K562 (cell line): ENCODE measurements around the gene SUPT7L. TPM values are rescaled to one million over a fixed set of nuclear protein-coding genes. Genes with fewer than 3 reads are reported as not detected.
A peak's percentile ranks its signal among the peaks of the same experiment; 100 is the strongest.

Source experiments
- ATF6 ChIP-seq: sonication (generic); formaldehyde crosslinking; IDR thresholded peaks from 2 replicates; pipeline ENCODE4 v1.4.0; 2020; ENCODE audit warnings: mild to moderate bottlenecking, missing genetic modification reagents
- ATF7 ChIP-seq: fragments of 450-650 bp; IDR thresholded peaks from 2 replicates; pipeline ENCODE4 v1.7.1; 2014; ENCODE audit warnings: mild to moderate bottlenecking, moderate library complexity
- CSDE1 ChIP-seq, 2 experiments: fragments of 450-650 bp; IDR thresholded peaks; 2 replicates each; pipeline ENCODE4 v1.6.1; 2016; ENCODE audit warnings: mild to moderate bottlenecking in 1 of 2
- KAT7 ChIP-seq: sonication (generic); formaldehyde crosslinking; IDR thresholded peaks from 2 replicates; pipeline ENCODE4 v1.8.0; 2022; ENCODE audit warnings: missing genetic modification reagents, mild to moderate bottlenecking, borderline replicate concordance
- NR2C1 ChIP-seq, 2 experiments: fragments of 450-650 bp; IDR thresholded peaks; 2 replicates each; pipeline ENCODE4 v1.6.1; 2017; ENCODE audit warnings: mild to moderate bottlenecking in 2 of 2, antibody characterized with exemption in 1 of 2, inconsistent platforms in 1 of 2, missing compliant biosample characterization in 1 of 2, missing genetic modification characterization in 1 of 2
- PATZ1 ChIP-seq: fragments of 250-450 bp; sonication (Bioruptor Pico); IDR thresholded peaks from 2 replicates; pipeline ENCODE4 v1.5.0; 2020; ENCODE audit warnings: mild to moderate bottlenecking, borderline replicate concordance
- SNIP1 ChIP-seq: fragments of 450-650 bp; IDR thresholded peaks from 2 replicates; pipeline ENCODE4 v1.7.1; 2017; ENCODE audit warnings: low read depth, mild to moderate bottlenecking
- TEAD4 ChIP-seq, 2 experiments: sonication (generic) in 1 of 2; formaldehyde crosslinking in 1 of 2; IDR thresholded peaks; 2 replicates each; pipeline versions ENCODE4 v1.6.1 to v1.8.0; 2012 to 2022; ENCODE audit warnings: borderline replicate concordance in 1 of 2, inconsistent platforms in 1 of 2, low read length in 1 of 2, mild to moderate bottlenecking in 1 of 2, missing genetic modification reagents in 1 of 2
- ZBTB2 ChIP-seq: fragments of 450-650 bp; IDR thresholded peaks from 2 replicates; pipeline ENCODE4 v1.6.1; 2016; ENCODE audit warnings: antibody characterized with exemption
- ZNF3 ChIP-seq: fragments of 250-450 bp; sonication (Bioruptor Pico); IDR thresholded peaks from 2 replicates; pipeline ENCODE4 v1.5.0; 2021; ENCODE audit warnings: mild to moderate bottlenecking, moderate library complexity
- ZNF318 ChIP-seq, 2 experiments: fragments of 450-650 bp; IDR thresholded peaks; 2 replicates each; pipeline ENCODE4 v1.6.1; 2016; ENCODE audit warnings: mild to moderate bottlenecking in 2 of 2, borderline replicate concordance in 1 of 2, low read depth in 1 of 2, moderate library complexity in 1 of 2
- polyA plus RNA-seq, 8 experiments: library from polyadenylated mRNA; depleted of rRNA in 4 of 8; stranded (reverse) in 5 of 8; unstranded in 3 of 8; fragments of >200 nt; fragmentation: Nextera tagmentation in 2 of 8; fragmentation: Illumina TruSeq in 1 of 8; extraction: Ambion mirVana in 2 of 8; extraction: Trizol in 1 of 8; gene quantifications; 2 replicates each; pipeline versions ENCODE4 v1.2.1 to v1.2.3, GENCODE V29; 2011 to 2014; ENCODE audit warnings: inconsistent platforms in 1 of 8, missing spikeins in 1 of 8
- total RNA-seq, 7 experiments: library from RNA; depleted of rRNA in 6 of 7; stranded (reverse); fragments of >200 nt in 6 of 7; fragmentation: Illumina TruSeq in 2 of 7; extraction: Trizol in 2 of 7; gene quantifications; 2 replicates each; pipeline versions ENCODE4 v1.2.1 to v1.2.3, GENCODE V29; 2011 to 2021; ENCODE audit warnings: low replicate concordance in 1 of 7

Gene SUPT7L
- total and polyA plus RNA-seq, 9 of the 15 experiments (the other 6 are each of a cell fraction or from before 2014, with no cell fraction given) = 22.0 to 72.8 (median 40.2) TPM

- TF ChIP-seq ZNF318 (IDR thresholded peaks at IDR 0.05; ENCODE audit: borderline replicate concordance in 1 of 2, low read depth in 1 of 2) = peak in 1 of 2 experiments; percentile 77; a peak in 1 of 4 replicates
- peak; percentile 98 for TF ChIP-seq NR2C1 (IDR thresholded peaks at IDR 0.05)
- peak; percentile 99 for TF ChIP-seq NR2C1 (tag; IDR thresholded peaks at IDR 0.05)
- TF ChIP-seq ZBTB2 = peak; percentile 55; the same call in 1 of the 2 replicates
- peak; percentile 99; the same call in 1 of the 2 replicates for TF ChIP-seq KAT7
- TF ChIP-seq TEAD4 (IDR thresholded peaks at IDR 0.05; ENCODE audit: low read length) = peak; percentile 44
- no peak for TF ChIP-seq TEAD4 (CRISPR knock-in tag; IDR thresholded peaks at IDR 0.05; ENCODE audit: borderline replicate concordance)
- TF ChIP-seq PATZ1 = no peak
- TF ChIP-seq CSDE1 (IDR thresholded peaks at IDR 0.05) = peak; percentile 66 to 85; a peak in 1 of 4 replicates
- peak; percentile 93 for TF ChIP-seq ATF7
- 0 out of 2 replicates have a peak, but pooled peaks have one; percentile 28 for TF ChIP-seq ZNF3 (CRISPR knock-in tag)
- TF ChIP-seq SNIP1 = peak; percentile 67; the same call in 1 of the 2 replicates
- peak; percentile 25 for TF ChIP-seq ATF6 (CRISPR knock-in tag)
Observed at GRCh38 chr2:27663285-27664153, at the start of gene SUPT7L, which contains the start of gene SLC4A1AP (continued).
